ENCODE data around the gene AOPEP.

Gene AOPEP

DNA sequence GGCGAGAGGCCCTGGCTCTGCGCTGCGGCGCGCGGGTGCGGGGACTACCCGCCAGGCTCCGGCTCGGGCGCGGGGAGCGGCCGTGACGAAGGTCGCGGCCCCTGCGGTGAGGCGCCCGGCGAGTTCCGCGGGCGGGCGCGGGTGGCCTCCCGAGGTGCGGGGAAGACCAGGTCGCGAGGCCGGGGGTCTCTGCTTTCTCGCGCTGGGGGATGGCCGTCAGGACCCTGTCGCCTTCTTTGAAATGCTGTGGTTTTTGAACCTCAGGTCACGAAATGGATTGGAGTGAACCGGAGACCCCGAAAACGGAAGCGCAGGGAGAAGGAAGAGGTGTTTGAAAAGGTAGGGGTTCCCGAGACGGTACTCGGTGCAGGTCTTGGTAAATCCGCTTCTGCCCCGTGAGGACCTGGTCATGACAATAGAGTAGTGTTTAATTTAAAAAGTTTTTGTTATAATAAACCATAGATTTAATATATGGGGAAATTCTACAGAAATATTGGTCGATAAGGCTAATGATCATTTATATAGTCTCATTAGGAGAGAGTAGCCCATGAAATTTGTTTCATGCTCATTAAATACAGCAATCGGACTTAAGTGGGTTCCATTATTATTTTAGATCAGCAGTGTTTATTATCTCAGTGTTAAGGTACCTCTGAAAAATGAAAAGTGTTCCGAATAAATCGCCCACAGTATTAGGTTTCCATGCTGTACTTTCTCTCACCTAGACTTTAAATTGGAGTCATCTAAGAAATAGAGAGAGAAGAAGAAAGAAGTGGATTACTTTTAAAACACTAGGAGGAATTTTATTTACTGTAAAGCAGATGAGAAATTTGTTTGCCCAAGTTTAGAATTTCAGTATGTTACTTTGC is 279.0 kb downstream of the AOPEP start:
- TF ChIP-seq, protein P1, sequence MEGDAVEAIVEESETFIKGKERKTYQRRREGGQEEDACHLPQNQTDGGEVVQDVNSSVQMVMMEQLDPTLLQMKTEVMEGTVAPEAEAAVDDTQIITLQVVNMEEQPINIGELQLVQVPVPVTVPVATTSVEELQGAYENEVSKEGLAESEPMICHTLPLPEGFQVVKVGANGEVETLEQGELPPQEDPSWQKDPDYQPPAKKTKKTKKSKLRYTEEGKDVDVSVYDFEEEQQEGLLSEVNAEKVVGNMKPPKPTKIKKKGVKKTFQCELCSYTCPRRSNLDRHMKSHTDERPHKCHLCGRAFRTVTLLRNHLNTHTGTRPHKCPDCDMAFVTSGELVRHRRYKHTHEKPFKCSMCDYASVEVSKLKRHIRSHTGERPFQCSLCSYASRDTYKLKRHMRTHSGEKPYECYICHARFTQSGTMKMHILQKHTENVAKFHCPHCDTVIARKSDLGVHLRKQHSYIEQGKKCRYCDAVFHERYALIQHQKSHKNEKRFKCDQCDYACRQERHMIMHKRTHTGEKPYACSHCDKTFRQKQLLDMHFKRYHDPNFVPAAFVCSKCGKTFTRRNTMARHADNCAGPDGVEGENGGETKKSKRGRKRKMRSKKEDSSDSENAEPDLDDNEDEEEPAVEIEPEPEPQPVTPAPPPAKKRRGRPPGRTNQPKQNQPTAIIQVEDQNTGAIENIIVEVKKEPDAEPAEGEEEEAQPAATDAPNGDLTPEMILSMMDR (IDR thresholded peaks at IDR 0.05; ENCODE audit: low read depth, low read length), result no peak

DNA sequence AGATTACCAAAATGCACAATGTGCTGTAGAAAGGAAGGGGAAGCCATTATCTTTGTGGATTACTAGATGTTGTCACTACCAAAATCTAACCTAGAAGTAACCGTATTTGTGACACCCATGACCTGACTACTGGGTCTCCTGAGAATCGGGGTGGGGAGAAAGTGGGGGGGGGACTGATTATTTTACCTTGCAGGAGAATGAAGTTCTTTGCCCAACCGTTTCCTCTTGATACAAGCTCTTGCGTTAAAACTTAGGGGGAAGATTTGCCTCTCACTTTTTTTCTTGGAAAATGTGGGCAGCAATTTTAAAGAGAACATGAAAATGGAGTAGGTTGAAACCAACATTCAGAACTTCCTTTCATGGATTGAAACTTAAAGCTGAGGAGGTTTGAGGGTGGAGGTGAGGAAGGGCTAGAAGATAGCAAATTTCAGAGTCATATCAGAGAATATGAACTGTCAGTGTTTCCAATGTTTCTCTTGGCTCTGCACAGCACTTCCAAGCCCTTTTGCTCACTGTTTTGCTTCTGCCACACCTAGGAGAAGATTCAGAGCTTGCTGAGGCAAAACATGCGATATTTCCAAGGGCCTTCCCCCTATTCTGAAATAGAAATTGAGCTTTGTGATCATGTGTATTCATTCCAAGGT is 280.8 kb downstream of the AOPEP start:
- TF ChIP-seq, protein P1 (IDR thresholded peaks at IDR 0.05; ENCODE audit: low read depth, low read length), result no peak
- no peak for DNase-seq (ENCODE audit: extremely low read depth, low read depth)

More for the DNA sequence above, 279.0 kb downstream of the AOPEP start:
- DNase-seq (ENCODE audit: extremely low read depth, low read depth), result no peak

DNA sequence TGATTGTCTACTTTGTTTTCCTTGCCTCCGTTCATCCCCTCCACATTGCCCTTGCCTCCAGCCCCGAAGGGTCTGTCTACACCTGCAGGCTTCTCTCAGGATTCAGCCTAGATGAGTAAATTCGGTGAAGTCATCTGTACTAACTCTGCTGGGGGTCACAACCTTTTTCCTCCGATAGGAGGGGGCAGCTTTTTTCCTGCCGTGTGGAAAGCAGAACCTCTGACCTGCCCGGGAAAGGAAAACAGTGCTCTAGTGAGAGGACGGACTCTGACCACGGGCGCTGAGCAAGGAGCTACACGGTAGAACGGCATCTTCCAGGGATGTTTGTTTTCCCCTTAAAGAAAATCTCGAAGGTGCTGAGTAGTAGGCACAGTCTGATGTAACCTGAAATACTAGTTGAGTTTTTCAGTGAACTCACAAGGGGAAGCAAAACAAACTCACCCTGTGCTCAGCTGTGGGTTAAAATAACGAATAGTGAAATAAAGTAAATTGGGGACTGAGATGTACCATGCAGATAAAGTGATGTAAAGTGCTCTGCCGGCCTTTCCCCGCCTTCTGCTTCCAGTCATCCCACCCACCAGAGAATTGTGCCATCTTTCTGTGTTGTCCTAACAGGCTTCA is 281.8 kb downstream of the AOPEP start:
- TF ChIP-seq, protein P1 (IDR thresholded peaks at IDR 0.05; ENCODE audit: low read depth, low read length), result no peak
- no peak for DNase-seq (ENCODE audit: extremely low read depth, low read depth)

DNA sequence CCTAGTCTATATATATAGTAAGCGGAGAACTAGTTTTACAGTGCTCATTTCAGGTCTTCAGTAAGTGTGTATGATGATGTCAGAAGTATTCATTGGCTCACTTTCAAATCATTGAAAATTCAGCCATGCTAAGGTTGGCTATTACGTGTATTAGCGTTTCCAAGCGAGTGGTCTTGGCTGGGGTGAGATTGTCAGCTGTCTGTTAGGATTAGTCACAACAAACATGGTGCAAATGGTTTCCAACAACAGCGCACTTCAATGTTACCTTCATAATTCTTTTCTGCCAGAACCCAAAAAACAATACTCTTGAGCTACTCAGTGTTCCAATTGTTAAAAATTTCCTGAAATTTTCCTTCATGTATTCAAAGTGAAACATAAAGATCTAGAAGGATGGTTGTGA is 283.0 kb downstream of the AOPEP start:
- DNase-seq (ENCODE audit: extremely low read depth, low read depth), result no peak
- TF ChIP-seq, protein P1 (IDR thresholded peaks at IDR 0.05; ENCODE audit: low read depth, low read length), result no peak

GRCh38 chr9:95010431-95010838 is 283.9 kb downstream of the AOPEP start:
- TF ChIP-seq, protein P1 (IDR thresholded peaks at IDR 0.05; ENCODE audit: low read depth, low read length), result no peak
- DNase-seq (ENCODE audit: extremely low read depth, low read depth), result no peak

DNA sequence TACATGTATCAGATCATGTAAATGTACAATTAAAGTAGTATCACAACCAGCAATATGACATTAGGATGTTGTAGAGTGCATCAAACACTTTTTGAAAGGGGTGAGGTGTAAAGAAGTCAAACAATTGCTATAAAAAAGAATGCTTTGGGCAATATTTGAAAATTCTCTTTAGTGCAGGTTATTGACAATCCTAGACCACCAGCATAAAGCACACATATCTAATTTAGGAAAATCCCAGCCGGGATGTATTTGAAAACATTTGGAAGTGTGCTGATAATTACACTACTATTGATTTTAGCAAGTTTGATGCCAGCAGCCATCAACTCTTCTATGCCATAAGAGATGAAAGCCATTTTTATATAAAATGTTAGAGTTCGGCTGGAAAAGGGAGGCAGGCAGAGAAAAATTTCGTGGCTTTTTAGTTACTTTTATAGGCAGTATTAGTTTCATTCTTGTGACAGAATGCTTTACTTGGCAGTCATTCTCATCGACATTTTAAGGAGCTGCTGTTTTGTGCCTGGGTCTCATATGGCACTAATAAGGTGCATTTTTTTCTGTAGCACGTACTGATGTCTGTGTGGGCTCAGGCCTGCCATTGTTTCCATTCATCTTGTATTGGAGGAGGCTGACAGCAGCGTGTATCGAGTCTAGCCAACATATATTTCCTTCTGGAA is 285.7 kb downstream of the AOPEP start:
- TF ChIP-seq, protein P1 (IDR thresholded peaks at IDR 0.05; ENCODE audit: low read depth, low read length), result no peak
- DNase-seq (ENCODE audit: extremely low read depth, low read depth), result no peak
